ENCODE data around the gene ATAD3B.

DNA sequence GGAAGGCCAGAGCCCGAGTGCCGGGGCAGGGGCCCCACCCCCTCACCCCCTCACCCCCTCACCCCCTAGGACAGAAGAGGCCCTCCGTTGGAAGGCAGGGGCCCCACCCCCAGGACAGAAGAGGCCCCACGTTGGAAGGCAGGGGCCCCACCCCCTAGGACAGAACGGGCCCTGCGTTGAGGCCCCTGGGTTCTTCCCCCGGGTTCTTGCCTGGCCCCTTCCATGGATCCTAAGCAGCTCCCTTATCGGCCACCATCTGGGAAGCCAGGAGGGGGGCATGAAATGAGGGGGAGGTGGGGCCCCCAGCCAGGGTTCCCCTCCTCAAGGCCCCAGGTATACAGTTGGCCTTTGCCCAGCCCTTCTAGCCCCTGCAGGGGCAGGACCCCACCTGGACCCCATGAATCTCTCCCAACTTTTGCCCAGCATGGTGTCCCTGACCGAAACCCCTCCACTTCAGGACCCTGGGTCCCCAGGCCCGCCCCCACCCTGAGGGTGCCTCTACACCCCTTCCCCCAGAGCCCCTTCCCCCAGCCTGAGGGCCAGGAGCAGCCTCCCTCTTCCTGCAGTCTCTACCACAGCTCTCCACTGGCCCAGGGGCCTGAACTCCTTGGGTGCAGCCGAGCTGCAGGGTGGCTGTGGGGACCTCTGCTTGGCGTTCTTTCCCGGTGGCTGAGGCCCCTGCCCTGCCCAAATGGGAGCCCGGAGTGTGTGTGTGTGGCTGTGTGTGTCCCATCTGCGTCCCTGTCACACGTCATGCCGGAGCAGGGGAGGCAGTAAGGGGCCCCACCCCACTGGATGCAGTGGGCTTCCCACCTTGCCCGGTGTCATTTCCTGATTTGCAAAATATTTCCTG, 40.3 kb upstream of the ATAD3B start:
- TF ChIP-seq CTCF (optimal IDR thresholded peaks at IDR 0.05 in 1 of 3, IDR thresholded peaks at IDR 0.05 in 1 of 3, conservative IDR thresholded peaks at IDR 0.05 in 1 of 3; ENCODE audit: extremely low read depth in 1 of 3, insufficient read depth in 2 of 3, low read length in 3 of 3), result no peak
- no peak for TF ChIP-seq EZH2 (IDR thresholded peaks at IDR 0.05; ENCODE audit: low read length)
